ENCODE data around the gene ANO4. TPM values are rescaled to one million over a fixed set of nuclear protein-coding genes. Genes with fewer than 3 reads are reported as not detected.

Gene ANO4
- total RNA-seq, 1 experiment from 2014 or later = 5.7 TPM

DNA sequence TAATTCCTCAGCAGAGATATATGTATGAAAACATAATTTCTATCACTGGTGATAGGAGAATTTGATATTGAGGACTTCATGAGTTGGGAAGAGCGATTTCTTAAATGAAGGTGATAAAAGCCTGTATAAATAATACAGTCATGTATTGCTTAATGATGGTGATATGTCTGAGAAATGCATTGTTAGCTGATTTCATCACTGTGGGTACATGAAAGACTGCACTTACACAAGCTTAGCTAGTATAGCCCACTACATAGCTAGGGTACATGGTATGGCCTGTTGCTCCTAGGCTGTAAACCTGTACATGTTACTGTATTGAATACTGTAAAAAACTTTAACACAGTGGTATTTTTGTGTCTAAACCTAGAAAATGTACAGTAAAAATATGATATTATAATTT, 63.4 kb downstream of the ANO4 start:
- Histone ChIP-seq H2AFZ (ENCODE audit: low read length) (no peak overlapping the region), H2BK5ac (ENCODE audit: insufficient read length, low read length) (no peak overlapping the region), H3K27ac (ENCODE audit: insufficient read length, low read depth, low read length) (no peak overlapping the region), H3K4me2 (ENCODE audit: insufficient read depth, insufficient read length, low read length) (no peak overlapping the region), H2BK15ac (ENCODE audit: low read depth, low read length) (no peak overlapping the region), H4K91ac (ENCODE audit: insufficient read length, low read depth, low read length) (no peak overlapping the region), H3K4me1 (ENCODE audit: insufficient read depth, low read length) (no peaks in the 10 kb centered on the region), H3K4ac (ENCODE audit: low read depth, low read length) (no peak overlapping the region), H3K79me2 (ENCODE audit: insufficient read depth, low read length) (no peaks in the 10 kb centered on the region), H4K5ac (ENCODE audit: insufficient read length, low read depth, low read length) (no peak overlapping the region), H2BK20ac (ENCODE audit: low read depth, low read length, poor library complexity, severe bottlenecking) (no peak overlapping the region), H3K27me3 (ENCODE audit: insufficient read depth, low read length) (no peaks in the 10 kb centered on the region), H3K56ac (ENCODE audit: insufficient read length, low read depth, low read length) (no peak overlapping the region), H3K9me3 (ENCODE audit: control insufficient read depth, low read depth, low read length) (no peaks in the 10 kb centered on the region), H3K23me2 (ENCODE audit: insufficient read length, low read depth, low read length, poor library complexity, severe bottlenecking) (no peaks in the 10 kb centered on the region), H3K79me1 (ENCODE audit: insufficient read depth, low read depth, low read length, poor library complexity, severe bottlenecking) (no peaks in the 10 kb centered on the region), H2AK5ac (ENCODE audit: insufficient read length, low read length) (no peak overlapping the region), H3K23ac (ENCODE audit: insufficient read length, low read depth, low read length) (no peak overlapping the region), H3K14ac (ENCODE audit: insufficient read depth, low read length) (no peak overlapping the region), H2BK120ac (ENCODE audit: low read depth, low read length, poor library complexity, severe bottlenecking) (no peak overlapping the region), H3K9ac (ENCODE audit: extremely low read depth, insufficient read length, low read length) (no peak overlapping the region), H3T11ph (ENCODE audit: low read length) (no peak overlapping the region), H4K8ac (replicated peaks; ENCODE audit: insufficient read length, low read depth, low read length) (no peak overlapping the region), H3K18ac (ENCODE audit: insufficient read length, low read depth, low read length) (no peak overlapping the region), H4K20me1 (ENCODE audit: control insufficient read depth, insufficient read depth, insufficient read length) (no peaks in the 10 kb centered on the region), H2BK12ac (ENCODE audit: insufficient read length, low read depth, low read length) (no peak overlapping the region)
- no CpG with 5 or more reads among the region's 1 CpG for WGBS (ENCODE audit: extremely low coverage, insufficient read length, low lambda C conversion rate)
- H3K4me3 Mint-ChIP-seq = no peak overlapping the region
- peaks cover 8 to 11% of the 10 kb centered on the region in 2 experiments for H3K4me1 Mint-ChIP-seq
- H3K9me3 Mint-ChIP-seq = no peaks in the 10 kb centered on the region
- DNase-seq = no peak
- no peaks in the 10 kb centered on the region for H3K27me3 Mint-ChIP-seq (ENCODE audit: low read depth)
- no peak overlapping the region for H3K27ac Mint-ChIP-seq
- H3K36me3 Mint-ChIP-seq (ENCODE audit: insufficient read depth in 1 of 3, low read depth in 3 of 3) = no peaks in the 10 kb centered on the region; a peak in 2 of 7 replicates
- no peak for TF ChIP-seq CTCF (conservative IDR thresholded peaks at IDR 0.05)
